Globus pallidus (tissue), 1 donor: ENCODE results near the gene GMEB2.

Experiments used
- DNase-seq: peaks from one replicate; pipeline ENCODE4 v3.0.0-alpha.2; 2015; ENCODE audit warnings: low spot score

Gene GMEB2

GRCh38 chr20:63558804-63559484 is 68.0 kb downstream of the GMEB2 start:
- no peak for DNase-seq

GRCh38 chr20:63557481-63557891 is 69.4 kb downstream of the GMEB2 start:
- no peak for DNase-seq

DNA sequence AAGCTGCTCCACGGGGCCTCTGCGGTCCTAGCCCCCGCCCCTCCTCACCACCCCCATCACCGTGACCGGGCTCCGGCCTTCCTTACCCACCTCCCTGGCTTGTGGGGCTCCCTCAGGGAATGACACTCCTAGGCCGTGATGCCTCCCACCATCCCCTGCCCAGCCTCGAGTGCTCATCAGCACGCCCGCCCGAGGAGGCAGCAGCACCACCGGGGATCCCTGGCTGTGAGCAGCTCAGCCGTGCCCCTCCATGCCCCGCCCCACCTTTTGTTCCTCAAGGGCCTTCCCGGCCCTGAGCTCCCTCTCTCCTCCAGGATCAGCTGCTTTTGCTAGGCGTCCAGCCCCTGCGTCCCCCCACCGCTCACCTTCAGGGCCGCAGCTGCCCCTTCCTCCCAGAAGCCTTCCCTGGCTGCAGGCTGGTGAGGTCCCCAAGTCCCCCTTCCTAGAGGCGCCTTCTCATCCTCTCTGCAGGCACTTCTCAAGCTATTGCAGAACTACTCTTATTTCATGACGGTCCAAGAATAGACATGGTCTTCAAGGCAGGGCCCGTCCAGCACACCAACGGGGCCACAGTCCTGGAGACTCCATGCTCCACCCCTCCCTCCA is 69.9 kb downstream of the GMEB2 start:
- no peak for DNase-seq

GRCh38 chr20:63555661-63556381 is 71.1 kb downstream of the GMEB2 start:
- DNase-seq, result no peak

DNA sequence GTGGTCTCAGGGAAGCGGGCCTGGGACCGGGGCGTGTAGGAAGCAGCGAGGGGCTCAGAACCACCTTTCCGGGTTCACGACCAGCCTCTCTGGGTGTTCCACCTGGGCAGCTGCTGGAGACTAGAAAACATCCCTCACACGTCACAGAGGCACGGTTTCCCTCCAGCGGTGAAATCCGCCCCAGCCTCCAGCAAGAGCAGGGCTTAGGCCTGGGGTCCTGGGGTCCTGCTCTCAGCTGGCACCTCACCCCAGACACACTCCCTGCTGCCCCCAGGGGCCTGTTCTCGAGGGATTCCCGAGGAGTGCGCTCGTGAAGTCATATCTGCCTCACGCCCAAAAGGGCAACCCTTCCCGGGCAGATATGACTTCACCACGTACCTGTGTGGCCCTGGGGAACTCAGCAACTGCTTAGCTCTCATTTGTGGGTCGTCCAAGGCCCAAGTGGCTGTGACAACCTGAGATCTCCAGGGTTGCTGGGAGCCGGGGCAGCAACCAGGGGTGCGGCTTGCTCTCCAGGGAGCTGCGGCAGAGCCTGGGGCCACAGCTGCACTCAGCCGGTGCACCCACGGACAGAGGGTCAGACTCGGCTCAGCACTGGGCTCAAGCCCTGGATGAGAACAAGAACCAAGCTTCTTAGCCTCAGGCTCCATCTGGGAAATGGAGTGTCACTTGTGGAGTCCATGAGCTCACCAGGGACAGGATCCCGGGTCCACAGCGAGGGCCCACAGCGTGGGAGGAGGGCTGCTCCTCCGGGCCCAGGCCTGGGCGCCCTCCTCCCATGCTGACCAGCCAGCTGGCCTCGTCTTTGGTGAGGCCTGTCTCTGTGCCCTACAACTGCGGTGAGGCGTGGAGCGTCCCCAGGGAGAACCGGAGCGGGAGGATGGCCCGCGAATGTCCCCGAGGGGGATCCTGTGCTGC is 72.3 kb downstream of the GMEB2 start:
- DNase-seq, result no peak

- DNase-seq, result no peak
Observed at GRCh38 chr20:63553933-63554290, 73.0 kb downstream of the GMEB2 start, which contains the start of gene FNDC11. TSS of gene FNDC11 (plus strand) at chr20:63554159. CDS start at chr20:63555664, 1,505 bp downstream.

- no peak for DNase-seq
Observed at GRCh38 chr20:63553251-63553932, 73.5 kb downstream of the GMEB2 start.

DNA sequence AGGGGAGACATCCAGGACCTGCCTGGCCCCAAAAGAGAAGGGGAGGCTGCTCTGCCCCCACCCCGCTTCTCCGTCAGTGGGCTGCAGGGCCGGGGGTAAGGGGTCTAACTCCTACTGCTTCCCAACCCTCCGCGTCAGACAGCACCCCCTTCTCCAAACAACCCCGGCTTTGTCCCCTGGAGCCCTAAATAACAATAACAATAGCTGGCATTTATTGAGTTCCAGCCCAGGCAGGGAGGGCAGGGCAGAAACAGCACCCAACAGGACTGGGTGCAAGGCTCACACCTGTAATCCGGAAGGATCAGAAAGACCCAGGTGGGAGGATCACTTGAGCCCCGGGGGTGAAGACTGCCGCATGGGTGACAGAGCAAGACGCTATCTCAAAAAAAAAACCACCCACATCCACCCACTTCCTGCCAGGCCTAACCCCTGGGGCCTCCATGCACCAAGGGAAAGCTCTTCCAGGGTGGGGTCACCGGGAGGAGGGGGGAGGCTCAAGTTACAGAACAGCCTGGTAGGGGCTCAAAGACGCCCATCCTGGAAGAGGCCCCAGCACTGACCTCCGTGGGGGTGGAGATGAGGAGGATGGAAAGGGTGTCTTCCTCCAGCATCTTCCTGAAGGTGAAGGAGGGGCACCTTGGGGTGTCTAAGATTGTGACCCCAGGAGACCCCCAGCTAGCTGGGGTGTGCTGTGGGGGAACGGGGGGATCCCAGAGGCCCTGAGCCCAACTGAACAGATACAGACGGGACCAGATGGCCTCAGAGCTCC is 74.2 kb downstream of the GMEB2 start:
- DNase-seq, result no peak

GRCh38 chr20:63551068-63551467 is 75.8 kb downstream of the GMEB2 start:
- DNase-seq, result no peak

DNA sequence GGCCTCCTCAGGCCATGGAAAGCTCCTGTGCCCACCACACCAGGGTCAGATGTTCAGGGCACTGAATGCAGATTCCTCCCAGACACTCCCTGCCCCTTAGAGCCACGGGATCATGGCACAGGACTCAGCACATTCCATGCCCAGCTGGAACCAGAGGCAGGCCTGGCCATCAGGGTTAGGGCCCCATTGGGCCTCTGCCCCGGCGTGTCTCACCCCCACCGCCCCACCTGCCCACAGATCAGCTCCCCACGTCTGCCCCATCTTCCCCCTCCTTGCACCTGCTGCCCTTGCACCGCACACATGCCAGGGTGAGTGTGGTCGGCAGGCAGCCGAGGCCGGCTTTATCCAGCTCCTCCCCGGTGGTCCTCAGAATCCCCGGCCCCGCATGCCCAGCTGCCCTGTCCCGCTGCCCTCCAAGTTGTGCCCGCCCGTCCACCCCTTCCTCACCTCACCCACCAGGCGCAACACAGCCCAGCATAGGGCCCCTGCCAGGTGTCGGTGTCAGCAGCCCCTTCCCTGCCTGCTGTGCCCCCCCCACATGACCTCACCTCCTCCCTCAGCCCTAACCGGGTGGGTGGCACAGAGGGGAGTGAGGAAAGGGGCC is 77.1 kb downstream of the GMEB2 start:
- DNase-seq, result no peak

- DNase-seq, result no peak
Observed at GRCh38 chr20:63549019-63549418, 77.9 kb downstream of the GMEB2 start.

DNA sequence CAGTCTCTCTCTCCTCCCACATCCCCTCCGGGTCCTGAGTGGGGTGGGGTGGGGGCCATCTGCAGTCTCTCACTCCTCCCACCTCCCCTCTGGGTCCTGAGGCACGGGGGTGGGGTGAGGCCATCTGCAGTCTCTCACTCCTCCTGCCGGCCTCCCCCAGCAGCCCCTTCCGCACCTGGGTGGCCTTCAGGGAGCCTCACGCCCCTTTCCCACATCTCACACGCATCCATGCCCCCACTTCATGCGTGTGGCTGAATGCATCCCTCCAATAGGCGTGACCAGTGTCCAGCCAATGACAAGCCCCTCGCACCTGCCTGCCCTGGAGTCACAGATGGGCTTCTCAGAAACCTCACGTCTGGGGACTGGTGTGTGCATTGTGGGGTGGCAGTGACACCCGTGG is 78.4 kb downstream of the GMEB2 start:
- no peak for DNase-seq

DNA sequence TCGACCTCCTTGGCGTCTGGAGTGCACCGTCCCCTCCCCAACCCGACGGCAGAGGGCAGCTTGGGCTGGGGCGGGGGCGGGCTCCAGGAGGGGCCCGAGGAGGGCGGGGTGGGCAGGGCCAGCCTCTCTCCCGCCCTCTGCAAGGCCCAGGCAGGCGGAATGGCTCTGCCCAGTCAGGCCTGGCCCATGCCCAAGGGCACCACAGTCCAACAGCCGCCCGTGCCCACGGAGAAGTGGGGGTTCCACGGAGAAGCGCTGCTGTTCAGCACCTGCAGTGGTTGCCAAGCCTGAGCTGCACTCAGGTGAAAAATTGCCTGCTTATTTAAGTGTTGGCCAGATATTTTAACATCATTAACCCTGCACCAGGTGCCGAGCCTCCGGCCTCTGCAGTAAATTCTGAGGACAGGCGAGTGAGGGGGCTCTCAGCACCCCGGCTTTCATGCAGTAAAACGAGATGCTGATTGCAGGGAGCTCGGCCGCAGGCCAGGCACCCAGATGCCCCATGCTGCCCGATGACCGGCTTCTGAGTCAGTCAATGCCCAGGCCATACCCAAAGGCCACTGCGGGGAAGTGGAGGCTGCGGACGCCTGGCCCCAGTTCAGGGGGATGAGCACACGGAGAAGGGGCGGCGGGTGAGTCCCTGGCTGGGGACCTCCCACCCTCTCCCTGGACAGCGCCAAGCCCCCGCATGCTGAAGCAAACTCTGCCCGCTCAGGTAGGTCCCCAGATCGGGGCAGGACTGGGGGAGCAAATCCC is 79.0 kb downstream of the GMEB2 start, which contains the start of gene SRMS:
Gene SRMS, minus strand, starts transcription at position 25 of the 756 bp plus-strand sequence. CDS start 286 bp downstream, outside the sequence.
- DNase-seq, result no peak

DNA sequence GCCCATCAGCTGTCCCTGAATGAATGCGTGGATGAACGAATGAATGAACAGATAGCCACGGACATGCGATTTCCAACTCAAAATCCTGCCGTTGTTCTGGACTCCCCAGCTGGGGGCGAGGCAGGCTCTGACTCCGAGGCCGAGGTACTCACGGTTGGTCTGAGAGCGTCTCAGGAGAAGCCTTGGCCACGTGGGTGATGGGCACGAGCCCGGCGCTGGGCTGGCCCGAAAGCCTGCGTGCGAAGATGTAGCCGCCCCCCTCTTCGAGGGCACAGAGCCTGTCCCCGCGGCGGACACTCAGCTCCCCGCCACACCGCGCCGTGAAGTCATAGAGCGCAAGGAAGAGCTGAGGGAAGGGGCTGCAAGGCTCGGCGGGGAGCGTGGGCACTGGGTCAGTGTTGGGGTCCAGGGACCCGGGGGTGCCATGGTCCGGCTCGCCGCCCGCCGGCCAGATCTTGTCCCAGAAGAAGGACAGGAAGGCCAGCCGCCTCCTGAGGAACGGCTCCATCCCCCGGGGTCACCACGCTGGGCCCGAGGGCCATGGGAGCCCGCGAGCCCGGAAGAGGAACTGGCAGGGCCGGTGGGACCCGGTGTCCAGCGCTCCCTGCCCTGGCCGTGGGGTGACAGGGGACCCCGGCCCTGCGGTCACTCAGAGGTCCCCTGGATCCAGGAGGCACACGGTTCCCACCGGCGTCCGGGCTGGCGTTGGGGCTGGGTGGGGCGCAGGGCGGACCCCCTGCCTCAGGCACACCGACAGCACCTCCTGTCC is 79.8 kb downstream of the GMEB2 start:
- DNase-seq, result no peak

DNA sequence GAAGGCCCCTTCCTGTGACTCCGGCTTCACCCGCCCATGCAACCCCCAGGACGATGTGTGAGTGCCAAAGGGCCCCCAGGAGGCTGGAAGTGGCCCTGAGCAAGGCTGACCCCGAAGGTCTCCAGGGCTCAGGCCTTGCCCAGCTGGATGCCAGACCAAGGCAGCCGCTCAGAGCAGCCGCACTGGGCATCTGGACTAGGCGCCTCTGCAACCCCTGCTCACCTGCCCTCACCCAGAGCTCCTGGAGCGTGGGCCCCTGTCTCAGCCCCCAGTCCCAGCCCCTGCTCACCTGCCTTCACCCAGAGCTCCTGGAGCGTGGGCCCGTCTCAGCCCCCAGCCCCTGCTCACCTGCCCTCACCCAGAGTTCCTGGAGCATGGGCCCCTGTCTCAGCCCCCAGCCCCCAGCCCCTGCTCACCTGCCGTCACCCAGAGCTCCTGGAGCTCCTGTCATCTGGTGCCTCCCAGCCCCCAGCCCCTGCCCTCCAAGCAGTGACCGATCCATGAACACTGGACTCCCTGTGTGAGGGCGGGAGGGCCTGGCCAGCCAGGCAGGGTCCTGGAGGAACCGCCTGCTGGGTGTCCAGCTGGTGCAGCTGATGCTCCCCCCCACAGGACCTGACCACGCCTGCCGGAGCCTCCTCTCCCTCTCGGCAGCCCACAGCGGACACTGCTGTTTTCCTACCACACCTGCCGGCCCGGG is 80.5 kb downstream of the GMEB2 start:
- no peak for DNase-seq

- no peak for DNase-seq
Observed at GRCh38 chr20:63545814-63546213, 81.1 kb downstream of the GMEB2 start.

DNA sequence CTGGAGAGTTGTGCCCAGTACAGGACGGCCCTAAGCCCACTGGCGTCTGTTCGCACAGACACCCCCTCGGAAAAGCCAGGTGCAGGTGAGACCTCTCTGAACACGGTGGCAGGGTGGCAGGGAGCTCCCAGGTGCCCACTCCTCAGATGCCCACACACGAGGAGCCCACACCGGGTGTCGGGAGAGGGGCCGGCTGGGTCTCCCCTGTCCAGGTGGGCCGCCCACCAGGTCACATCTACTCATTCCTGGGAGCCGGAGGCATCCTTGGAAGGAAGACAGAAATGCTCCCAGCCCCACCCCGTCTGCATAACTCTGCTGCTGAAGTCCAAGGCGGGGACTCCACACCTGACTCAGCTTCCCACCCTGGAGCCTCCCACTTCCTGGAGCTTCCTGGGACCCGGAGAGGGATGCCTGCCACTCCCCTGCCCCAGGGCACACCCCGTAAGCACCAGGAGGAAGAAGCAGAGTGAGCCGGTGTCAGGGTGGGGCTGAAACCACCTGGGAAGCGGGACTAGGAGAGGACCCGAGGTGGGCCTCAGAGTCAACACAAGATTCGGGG is 81.9 kb downstream of the GMEB2 start:
- DNase-seq, result no peak
